HepG2 (cell line): Measurements from ENCODE around the gene FAM171A2. TPM values are rescaled to one million over a fixed set of nuclear protein-coding genes. Genes with fewer than 3 reads are reported as not detected.

Source experiments
- ARNTL ChIP-seq: sonication (generic); formaldehyde crosslinking; IDR thresholded peaks from 2 replicates; pipeline ENCODE4 v1.4.0; 2020; ENCODE audit warnings: mild to moderate bottlenecking, missing genetic modification reagents
- BCL6 ChIP-seq: IDR thresholded peaks from 2 replicates; pipeline ENCODE4 v1.6.1; 2016; ENCODE audit warnings: missing genetic modification reagents, missing compliant biosample characterization
- CAMTA2 ChIP-seq: sonication (generic); formaldehyde crosslinking; IDR thresholded peaks from 2 replicates; pipeline ENCODE4 v1.4.0; 2020; ENCODE audit warnings: mild to moderate bottlenecking, missing genetic modification reagents, borderline replicate concordance
- ELF3 ChIP-seq: IDR thresholded peaks from 2 replicates; pipeline ENCODE4 v1.6.1; 2016; ENCODE audit warnings: missing genetic modification reagents, missing compliant biosample characterization
- ETV6 ChIP-seq: sonication (generic); formaldehyde crosslinking; conservative IDR thresholded peaks from 2 replicates; pipeline ENCODE4 v1.4.0; 2020; ENCODE audit warnings: missing genetic modification reagents
- HMGXB4 ChIP-seq, 2 experiments: sonication (generic) in 1 of 2; formaldehyde crosslinking in 1 of 2; IDR thresholded peaks; 2 replicates each; pipeline versions ENCODE4 v1.4.0 to v1.6.1; 2018 to 2020; ENCODE audit warnings: missing genetic modification reagents in 2 of 2, borderline replicate concordance in 1 of 2, low read depth in 1 of 2, mild to moderate bottlenecking in 1 of 2, missing biosample characterization in 1 of 2
- JUN ChIP-seq: sonication (generic); formaldehyde crosslinking; IDR thresholded peaks from 2 replicates; pipeline ENCODE4 v1.4.0; 2020; ENCODE audit warnings: mild to moderate bottlenecking, missing genetic modification reagents
- KDM2A ChIP-seq: sonication (generic); formaldehyde crosslinking; IDR thresholded peaks from 2 replicates; pipeline ENCODE4 v1.4.0; 2020; ENCODE audit warnings: low read depth, missing genetic modification reagents, borderline replicate concordance
- KDM6A ChIP-seq: IDR thresholded peaks from 2 replicates; pipeline ENCODE4 v1.6.1; 2016; ENCODE audit warnings: low read depth
- NR0B2 ChIP-seq: sonication (generic); formaldehyde crosslinking; IDR thresholded peaks from 2 replicates; pipeline ENCODE4 v1.4.0; 2020; ENCODE audit warnings: mild to moderate bottlenecking, missing genetic modification reagents
- PATZ1 ChIP-seq: sonication (generic); formaldehyde crosslinking; IDR thresholded peaks from 2 replicates; pipeline ENCODE4 v1.4.0; 2020; ENCODE audit warnings: missing genetic modification reagents
- SRSF1 ChIP-seq: fragments of 200-400 bp; formaldehyde crosslinking; optimal IDR thresholded peaks from 2 replicates; pipeline ENCODE3; 2017; ENCODE audit warnings: mild to moderate bottlenecking, low read depth, low read length, moderate library complexity
- TERF1 ChIP-seq: sonication (generic); formaldehyde crosslinking; IDR thresholded peaks from 2 replicates; pipeline ENCODE4 v1.8.0; 2022; ENCODE audit warnings: mild to moderate bottlenecking, missing genetic modification reagents, moderate library complexity
- ZBTB46 ChIP-seq: sonication (generic); formaldehyde crosslinking; IDR thresholded peaks from 2 replicates; pipeline ENCODE4 v1.4.0; 2020; ENCODE audit warnings: mild to moderate bottlenecking, missing genetic modification reagents, borderline replicate concordance
- ZFP91 ChIP-seq: sonication (generic); formaldehyde crosslinking; IDR thresholded peaks from 2 replicates; pipeline ENCODE4 v1.9.0; 2022; ENCODE audit warnings: missing genetic modification reagents, mild to moderate bottlenecking, borderline replicate concordance
- ZNF24 ChIP-seq: fragments of 450-650 bp; IDR thresholded peaks from 2 replicates; pipeline ENCODE4 v1.6.1; 2017; ENCODE audit warnings: antibody characterized with exemption, mild to moderate bottlenecking
- ZNF670 ChIP-seq: sonication (generic); formaldehyde crosslinking; IDR thresholded peaks from 2 replicates; pipeline ENCODE4 v1.8.0; 2022; ENCODE audit warnings: mild to moderate bottlenecking, missing genetic modification reagents, borderline replicate concordance
- ZNF747 ChIP-seq: sonication (generic); formaldehyde crosslinking; IDR thresholded peaks from 2 replicates; pipeline ENCODE4 v1.8.1; 2023; ENCODE audit warnings: missing genetic modification reagents, mild to moderate bottlenecking, borderline replicate concordance
- ZSCAN9 ChIP-seq: IDR thresholded peaks from 2 replicates; pipeline ENCODE4 v1.6.1; 2016; ENCODE audit warnings: borderline replicate concordance
- polyA plus RNA-seq, 8 experiments: library from polyadenylated mRNA; depleted of rRNA in 3 of 8; stranded (reverse) in 7 of 8; unstranded in 1 of 8; fragments of >200 nt; fragmentation: Illumina TruSeq in 4 of 8; extraction: Trizol in 4 of 8; gene quantifications; 2 replicates each; pipeline versions ENCODE4 v1.2.1 to v1.2.3, GENCODE V29; 2011 to 2016; ENCODE audit warnings: low read depth in 4 of 8, missing spikeins in 1 of 8, mixed read lengths in 1 of 8; ENCODE audit not compliant: insufficient read depth in 1 of 8
- total RNA-seq, 5 experiments: library from RNA; depleted of rRNA; stranded (reverse); fragments of >200 nt; fragmentation: Illumina TruSeq; extraction: Trizol; gene quantifications; 2 replicates each; pipeline ENCODE4 v1.2.3, GENCODE V29; 2016; ENCODE audit warnings: low read depth in 1 of 5

The FAM171A2 gene
- total and polyA plus RNA-seq, 2 of the 13 experiments (the other 11 are each of a cell fraction or from before 2014, with no cell fraction given) = 1.8 to 3.6 TPM

GRCh38 chr17:44326861-44327444 is 36.7 kb downstream of the FAM171A2 start (continued):
- TF ChIP-seq PATZ1 (CRISPR knock-in tag) = peak; percentile 95
- TF ChIP-seq KDM2A = peak; percentile 90
- TF ChIP-seq KDM6A (CRISPR knock-in tag) = no peak
- TF ChIP-seq ZFP91 (CRISPR knock-in tag) = peak; percentile 99
- 0 out of 2 replicates have a peak, but pooled peaks have one; percentile 30 for TF ChIP-seq ELF3
- TF ChIP-seq ZNF747 (CRISPR knock-in tag) = no peak
- no peak for TF ChIP-seq CAMTA2 (CRISPR knock-in tag)
- TF ChIP-seq SRSF1 = peak; percentile 48
- 0 out of 2 replicates have a peak, but pooled peaks have one; percentile 23 for TF ChIP-seq ZNF670 (CRISPR knock-in tag)
- TF ChIP-seq ZBTB46 (CRISPR knock-in tag) = no peak
- no peak for TF ChIP-seq JUN (CRISPR knock-in tag)
- peak; percentile 99 for TF ChIP-seq ARNTL (CRISPR knock-in tag)
- TF ChIP-seq HMGXB4 (CRISPR knock-in tag; IDR thresholded peaks at IDR 0.05; ENCODE audit: borderline replicate concordance in 1 of 2, low read depth in 1 of 2) = peak in 1 of 2 experiments; percentile 65; a peak in 1 of 4 replicates
- peak; percentile 10; the same call in 1 of the 2 replicates for TF ChIP-seq BCL6 (CRISPR knock-in tag)
- TF ChIP-seq ZSCAN9 = 0 out of 2 replicates have a peak, but pooled peaks have one; percentile 34
- TF ChIP-seq ZNF24 = no peak
- no peak for TF ChIP-seq ETV6
- no peak for TF ChIP-seq NR0B2
- no peak for TF ChIP-seq TERF1 (CRISPR knock-in tag)
